ENCODE measurements around the gene RPS6KA4. TPM values are rescaled to one million over a fixed set of nuclear protein-coding genes. Genes with fewer than 3 reads are reported as not detected.

The RPS6KA4 gene
- total and polyA plus RNA-seq, 2 of the 13 experiments (the other 11 are each of a cell fraction or from before 2014, with no cell fraction given) = 8.9 to 14.2 TPM

GRCh38 chr11:64317961-64318765 is 40.8 kb upstream of the RPS6KA4 start, which contains the start of gene PRDX5 (continued):
- TF ChIP-seq HNF1B (CRISPR knock-in tag; IDR thresholded peaks at IDR 0.05) (no peak), ZNF281 (CRISPR knock-in tag; IDR thresholded peaks at IDR 0.05; ENCODE audit: borderline replicate concordance) (0 out of 2 replicates have a peak, but pooled peaks have one; percentile 6), BHLHE40 (IDR thresholded peaks at IDR 0.05; ENCODE audit: low read length) (peak; percentile 24; the same call in 1 of the 2 replicates), ZFP36 (IDR thresholded peaks at IDR 0.05; ENCODE audit: borderline replicate concordance, low read depth, low read length, partially characterized antibody) (no peak), HBP1 (CRISPR knock-in tag; IDR thresholded peaks at IDR 0.05; ENCODE audit: low read depth) (no peak), MIER2 (CRISPR knock-in tag; IDR thresholded peaks at IDR 0.05) (no peak), HNRNPLL (IDR thresholded peaks at IDR 0.05; ENCODE audit: low read depth, low read length, poor library complexity, severe bottlenecking) (peak; percentile 88), ZNF513 (CRISPR knock-in tag; conservative IDR thresholded peaks at IDR 0.05) (0 out of 2 replicates have a peak, but pooled peaks have one; percentile 79), THRA (CRISPR knock-in tag; IDR thresholded peaks at IDR 0.05; ENCODE audit: borderline replicate concordance) (peak; percentile 55), HNRNPH1 (optimal IDR thresholded peaks at IDR 0.05; ENCODE audit: low read depth, low read length) (no peak), RNF219 (CRISPR knock-in tag; IDR thresholded peaks at IDR 0.05) (no peak), MYC (CRISPR knock-in tag; IDR thresholded peaks at IDR 0.05; ENCODE audit: borderline replicate concordance) (peak; percentile 72; the same call in 1 of the 2 replicates), HMGA1 (CRISPR knock-in tag; conservative IDR thresholded peaks at IDR 0.05) (no peak), ARID3A (IDR thresholded peaks at IDR 0.05; ENCODE audit: low read depth, low read length) (no peak; the same call in 1 of the 2 replicates)
